ENCODE measurements around the gene RIMBP2.

Gene RIMBP2

DNA sequence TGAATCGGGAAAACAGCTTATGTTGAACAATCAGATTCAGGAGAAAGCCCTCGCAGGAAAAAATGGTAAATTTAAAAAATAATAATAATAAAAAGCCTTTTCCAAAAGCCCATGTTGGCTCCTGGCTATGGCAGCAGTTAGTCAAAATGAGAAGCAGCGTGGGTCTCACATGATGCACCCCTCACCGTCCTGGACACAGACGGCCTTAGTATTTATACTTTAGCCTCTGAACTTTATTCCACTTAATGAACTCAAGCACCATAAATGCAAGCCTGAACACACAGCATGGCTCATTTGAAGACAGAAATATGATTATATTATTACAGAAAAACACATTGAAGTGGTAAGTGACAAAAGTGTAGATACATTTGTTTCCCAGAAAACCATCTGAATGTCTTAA, 160.9 kb downstream of the RIMBP2 start:
- Histone ChIP-seq H3K9ac (ENCODE audit: low read length) (no peak overlapping the region), H3K9me3 (ENCODE audit: insufficient read depth, low read length) (no peaks in the 10 kb centered on the region), H4K20me1 (ENCODE audit: insufficient read depth, low read length) (no peaks in the 10 kb centered on the region), H3K36me3 (replicated peaks; ENCODE audit: low read depth, low read length) (no peaks in the 10 kb centered on the region), H3K27me3 (ENCODE audit: low read depth, low read length) (no peaks in the 10 kb centered on the region), H2AFZ (ENCODE audit: low read depth, low read length) (no peak overlapping the region), H3K79me2 (ENCODE audit: low read length) (no peaks in the 10 kb centered on the region), H3K27ac (ENCODE audit: low read length) (no peak overlapping the region), H3K4me2 (ENCODE audit: low read length) (no peak overlapping the region), H3K4me3 (ENCODE audit: low read length) (no peak overlapping the region), H3K4me1 (ENCODE audit: low read length) (no peaks in the 10 kb centered on the region)
- no peak for TF ChIP-seq EZH2phosphoT487 (IDR thresholded peaks at IDR 0.05; ENCODE audit: low read depth)

DNA sequence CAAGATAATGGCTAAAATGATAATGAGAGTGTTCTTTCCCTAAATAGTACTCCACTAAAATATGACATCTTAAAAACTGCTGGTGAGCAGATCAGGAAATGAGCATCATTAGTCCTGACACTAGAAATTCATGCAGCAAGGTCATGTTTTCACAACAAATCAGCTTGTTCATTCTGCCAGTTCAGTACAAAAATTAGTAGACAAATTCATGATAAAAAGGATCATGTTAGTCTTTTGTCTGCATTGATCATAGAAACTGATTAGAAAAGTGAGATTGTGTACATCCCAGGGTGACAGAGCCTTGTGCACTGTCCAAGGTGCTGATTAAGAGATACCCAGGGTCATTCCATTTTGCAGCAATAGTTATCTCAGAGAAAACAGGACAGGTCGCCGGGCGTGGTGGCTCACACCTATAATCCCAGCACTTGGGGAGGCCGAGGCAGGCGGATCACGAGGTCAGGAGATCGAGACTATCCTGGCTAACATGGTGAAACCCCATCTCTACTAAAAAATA, 163.6 kb downstream of the RIMBP2 start:
- Histone ChIP-seq H3K36me3 (replicated peaks; ENCODE audit: low read depth, low read length) (no peaks in the 10 kb centered on the region), H3K79me2 (ENCODE audit: low read length) (no peaks in the 10 kb centered on the region)

DNA sequence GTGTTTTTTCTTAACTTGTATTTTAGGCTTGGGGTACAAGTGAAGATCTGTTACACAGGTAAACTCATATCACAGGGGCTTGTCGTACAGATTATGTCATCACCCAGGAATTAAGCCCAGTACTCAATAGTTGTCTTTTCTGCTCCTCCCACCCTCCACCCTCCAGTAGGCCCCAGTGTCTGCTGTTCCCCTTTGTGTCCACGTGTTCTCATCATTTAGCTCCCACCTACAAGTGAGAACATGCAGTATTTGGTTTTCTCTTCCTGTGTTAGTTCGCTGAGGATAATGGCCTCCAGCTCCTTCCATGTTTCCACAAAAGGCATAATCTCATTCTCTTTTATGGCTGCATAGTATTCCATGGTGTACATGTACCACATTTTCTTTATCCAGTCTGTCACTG, 166.7 kb downstream of the RIMBP2 start:
- Histone ChIP-seq H3K9me3 (ENCODE audit: insufficient read depth, low read length) (no peaks in the 10 kb centered on the region), H2AFZ (ENCODE audit: low read depth, low read length) (no peak overlapping the region), H3K4me3 (ENCODE audit: low read length) (no peak overlapping the region), H4K20me1 (ENCODE audit: insufficient read depth, low read length) (no peaks in the 10 kb centered on the region), H3K4me1 (ENCODE audit: low read length) (no peaks in the 10 kb centered on the region), H3K27ac (ENCODE audit: low read length) (no peak overlapping the region), H3K27me3 (ENCODE audit: low read depth, low read length) (no peaks in the 10 kb centered on the region), H3K9ac (ENCODE audit: low read length) (no peak overlapping the region), H3K79me2 (ENCODE audit: low read length) (no peaks in the 10 kb centered on the region), H3K36me3 (replicated peaks; ENCODE audit: low read depth, low read length) (no peaks in the 10 kb centered on the region), H3K4me2 (ENCODE audit: low read length) (no peak overlapping the region)
- TF ChIP-seq, protein P1, sequence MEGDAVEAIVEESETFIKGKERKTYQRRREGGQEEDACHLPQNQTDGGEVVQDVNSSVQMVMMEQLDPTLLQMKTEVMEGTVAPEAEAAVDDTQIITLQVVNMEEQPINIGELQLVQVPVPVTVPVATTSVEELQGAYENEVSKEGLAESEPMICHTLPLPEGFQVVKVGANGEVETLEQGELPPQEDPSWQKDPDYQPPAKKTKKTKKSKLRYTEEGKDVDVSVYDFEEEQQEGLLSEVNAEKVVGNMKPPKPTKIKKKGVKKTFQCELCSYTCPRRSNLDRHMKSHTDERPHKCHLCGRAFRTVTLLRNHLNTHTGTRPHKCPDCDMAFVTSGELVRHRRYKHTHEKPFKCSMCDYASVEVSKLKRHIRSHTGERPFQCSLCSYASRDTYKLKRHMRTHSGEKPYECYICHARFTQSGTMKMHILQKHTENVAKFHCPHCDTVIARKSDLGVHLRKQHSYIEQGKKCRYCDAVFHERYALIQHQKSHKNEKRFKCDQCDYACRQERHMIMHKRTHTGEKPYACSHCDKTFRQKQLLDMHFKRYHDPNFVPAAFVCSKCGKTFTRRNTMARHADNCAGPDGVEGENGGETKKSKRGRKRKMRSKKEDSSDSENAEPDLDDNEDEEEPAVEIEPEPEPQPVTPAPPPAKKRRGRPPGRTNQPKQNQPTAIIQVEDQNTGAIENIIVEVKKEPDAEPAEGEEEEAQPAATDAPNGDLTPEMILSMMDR (IDR thresholded peaks at IDR 0.05; ENCODE audit: low read depth, low read length) = no peak
- TF ChIP-seq EZH2phosphoT487 (IDR thresholded peaks at IDR 0.05; ENCODE audit: low read depth) = no peak

More for the DNA sequence above, 163.6 kb downstream of the RIMBP2 start:
- no peak overlapping the region for H3K27ac ChIP-seq (ENCODE audit: low read length)
- H4K20me1 ChIP-seq (ENCODE audit: insufficient read depth, low read length) = no peaks in the 10 kb centered on the region
- H3K9ac ChIP-seq (ENCODE audit: low read length) = no peak overlapping the region
- H3K4me3 ChIP-seq (ENCODE audit: low read length) = no peak overlapping the region
- H3K4me2 ChIP-seq (ENCODE audit: low read length) = no peak overlapping the region
- no peaks in the 10 kb centered on the region for H3K9me3 ChIP-seq (ENCODE audit: insufficient read depth, low read length)
- TF ChIP-seq, protein P1 (IDR thresholded peaks at IDR 0.05; ENCODE audit: low read depth, low read length) = no peak
- H3K4me1 ChIP-seq (ENCODE audit: low read length) = no peaks in the 10 kb centered on the region
- H2AFZ ChIP-seq (ENCODE audit: low read depth, low read length) = no peak overlapping the region
- no peaks in the 10 kb centered on the region for H3K27me3 ChIP-seq (ENCODE audit: low read depth, low read length)

DNA sequence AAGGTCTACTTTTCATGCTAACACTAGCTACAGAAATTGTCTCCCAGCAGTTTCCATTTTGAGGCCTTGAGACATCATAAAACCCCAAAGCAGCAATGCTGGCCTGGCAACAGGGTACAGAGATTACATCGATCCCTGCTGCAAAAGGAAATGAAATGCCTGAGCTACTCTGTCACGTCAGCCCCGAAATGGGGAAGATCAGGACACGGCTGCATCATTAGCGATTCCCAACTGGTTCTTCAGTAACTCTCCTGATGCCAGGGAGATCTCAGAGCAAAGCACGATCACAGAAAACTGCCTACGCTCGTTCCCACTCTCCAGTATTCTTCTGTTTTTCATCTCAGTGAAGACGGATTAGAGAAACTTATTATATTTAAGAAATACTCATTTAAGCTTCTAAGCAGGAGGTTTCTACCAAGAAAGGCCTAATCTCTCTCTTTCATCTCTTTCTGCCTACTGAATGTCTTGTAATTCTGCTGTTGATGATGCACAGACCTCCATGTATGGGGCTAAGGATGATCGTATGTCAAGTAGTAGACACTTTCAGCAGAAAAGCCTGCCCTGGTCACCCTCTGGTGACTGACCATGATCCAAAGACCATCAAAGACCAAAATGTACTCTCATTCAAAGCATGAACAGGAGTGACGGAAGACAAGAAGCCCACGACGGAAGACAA, 168.5 kb downstream of the RIMBP2 start:
- Histone ChIP-seq H3K36me3 (replicated peaks; ENCODE audit: low read depth, low read length) (no peaks in the 10 kb centered on the region), H3K9ac (ENCODE audit: low read length) (no peak overlapping the region), H4K20me1 (ENCODE audit: insufficient read depth, low read length) (no peaks in the 10 kb centered on the region), H3K9me3 (ENCODE audit: insufficient read depth, low read length) (no peaks in the 10 kb centered on the region), H3K27me3 (ENCODE audit: low read depth, low read length) (no peaks in the 10 kb centered on the region), H3K4me2 (ENCODE audit: low read length) (no peak overlapping the region), H3K4me3 (ENCODE audit: low read length) (no peak overlapping the region), H2AFZ (ENCODE audit: low read depth, low read length) (no peak overlapping the region), H3K4me1 (ENCODE audit: low read length) (no peaks in the 10 kb centered on the region), H3K79me2 (ENCODE audit: low read length) (no peaks in the 10 kb centered on the region), H3K27ac (ENCODE audit: low read length) (no peak overlapping the region)
- TF ChIP-seq EZH2phosphoT487 (IDR thresholded peaks at IDR 0.05; ENCODE audit: low read depth) = no peak
- TF ChIP-seq, protein P1 (IDR thresholded peaks at IDR 0.05; ENCODE audit: low read depth, low read length) = no peak

Measured in OCI-LY3 (cell line).